Mesothelial cell of epicardium (in vitro differentiated cells): ENCODE measurements around the gene CMIP. TPM values are rescaled to one million over a fixed set of nuclear protein-coding genes. Genes with fewer than 3 reads are reported as not detected.

Experiments used
- DNase-seq, 2 experiments: peaks; one replicate each; pipeline ENCODE4 v3.0.0; 2021; ENCODE audit warnings: low spot score in 2 of 2; ENCODE audit not compliant: unreplicated experiment in 2 of 2
- H3K27ac Mint-ChIP-seq: 2 replicates; pipeline ENCODE4 v1.8.0; 2021; ENCODE audit warnings: mixed read lengths
- H3K27me3 Mint-ChIP-seq: 2 replicates; pipeline ENCODE4 v1.8.0; 2021; ENCODE audit warnings: low read depth, mixed read lengths
- H3K36me3 Mint-ChIP-seq: 2 replicates; pipeline ENCODE4 v1.8.0; 2021; ENCODE audit warnings: mixed read lengths
- H3K4me1 Mint-ChIP-seq: 2 replicates; pipeline ENCODE4 v1.8.0; 2021; ENCODE audit warnings: mixed read lengths
- H3K4me3 Mint-ChIP-seq: 2 replicates; pipeline ENCODE4 v1.8.0; 2021; ENCODE audit warnings: mild to moderate bottlenecking, moderate library complexity, mixed read lengths
- H3K9me3 Mint-ChIP-seq: 2 replicates; pipeline ENCODE4 v1.8.0; 2021; ENCODE audit warnings: mixed read lengths
- total RNA-seq: library from RNA; stranded (reverse); gene quantifications from 3 replicates; pipeline ENCODE4 v1.2.1, GENCODE V29; 2021
- TF ChIP-seq, protein P1 (sequence below): fragments of 200-600 bp; sonication (generic); IDR thresholded peaks from one replicate; pipeline ENCODE4 v1.5.0; 2021; ENCODE audit warnings: antibody characterized with exemption; ENCODE audit not compliant: unreplicated experiment

CMIP gene
- total RNA-seq, 1 donor from 2014 or later = 71.0 TPM

DNA sequence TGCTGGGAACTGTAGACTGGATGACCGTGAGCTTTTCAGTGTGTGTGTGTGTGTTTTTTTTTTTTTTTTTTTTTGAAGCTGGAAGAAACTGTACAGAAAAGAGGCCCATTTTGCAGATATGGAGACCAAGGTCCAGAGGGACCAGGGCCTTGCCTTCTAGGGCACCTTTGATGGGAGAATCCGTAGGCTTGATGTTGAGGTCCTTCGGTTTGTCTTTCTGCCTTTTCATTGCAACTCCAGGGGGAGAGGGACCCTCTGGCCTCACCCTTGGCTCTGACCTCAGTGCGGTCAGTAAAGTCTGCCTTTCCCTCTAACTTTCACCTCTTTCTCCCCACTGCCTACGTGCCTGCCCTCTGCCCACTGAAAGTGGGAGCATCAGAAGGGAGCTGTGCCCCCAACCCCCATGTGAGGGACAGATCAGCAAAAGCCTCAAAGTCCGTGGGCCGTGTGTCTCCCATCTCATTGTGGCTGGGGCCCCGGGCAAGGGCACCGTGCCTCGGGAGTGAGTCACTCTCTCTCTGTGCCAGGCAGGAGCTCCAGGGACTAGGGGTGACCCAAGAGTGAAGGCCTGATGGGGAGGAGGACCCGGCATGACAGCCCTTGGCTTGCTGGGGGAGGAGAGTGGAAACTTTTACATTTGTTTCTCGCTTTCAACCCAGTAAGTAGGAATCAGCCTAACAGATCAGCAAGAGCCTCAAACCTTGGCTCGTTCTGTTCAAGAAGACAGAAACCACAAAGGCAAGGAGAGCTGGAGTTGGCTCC, 123.6 kb downstream of the CMIP start:
- no peak for DNase-seq
- Mint-ChIP-seq H3K27ac (peak overlapping the region; percentile 76), H3K27me3 (no peaks in the 10 kb centered on the region), H3K4me3 (no peak overlapping the region), H3K9me3 (no peaks in the 10 kb centered on the region), H3K36me3 (no peaks in the 10 kb centered on the region), H3K4me1 (peaks cover 24% of the 10 kb centered on the region)
- TF ChIP-seq, protein P1, sequence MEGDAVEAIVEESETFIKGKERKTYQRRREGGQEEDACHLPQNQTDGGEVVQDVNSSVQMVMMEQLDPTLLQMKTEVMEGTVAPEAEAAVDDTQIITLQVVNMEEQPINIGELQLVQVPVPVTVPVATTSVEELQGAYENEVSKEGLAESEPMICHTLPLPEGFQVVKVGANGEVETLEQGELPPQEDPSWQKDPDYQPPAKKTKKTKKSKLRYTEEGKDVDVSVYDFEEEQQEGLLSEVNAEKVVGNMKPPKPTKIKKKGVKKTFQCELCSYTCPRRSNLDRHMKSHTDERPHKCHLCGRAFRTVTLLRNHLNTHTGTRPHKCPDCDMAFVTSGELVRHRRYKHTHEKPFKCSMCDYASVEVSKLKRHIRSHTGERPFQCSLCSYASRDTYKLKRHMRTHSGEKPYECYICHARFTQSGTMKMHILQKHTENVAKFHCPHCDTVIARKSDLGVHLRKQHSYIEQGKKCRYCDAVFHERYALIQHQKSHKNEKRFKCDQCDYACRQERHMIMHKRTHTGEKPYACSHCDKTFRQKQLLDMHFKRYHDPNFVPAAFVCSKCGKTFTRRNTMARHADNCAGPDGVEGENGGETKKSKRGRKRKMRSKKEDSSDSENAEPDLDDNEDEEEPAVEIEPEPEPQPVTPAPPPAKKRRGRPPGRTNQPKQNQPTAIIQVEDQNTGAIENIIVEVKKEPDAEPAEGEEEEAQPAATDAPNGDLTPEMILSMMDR = no peak

DNA sequence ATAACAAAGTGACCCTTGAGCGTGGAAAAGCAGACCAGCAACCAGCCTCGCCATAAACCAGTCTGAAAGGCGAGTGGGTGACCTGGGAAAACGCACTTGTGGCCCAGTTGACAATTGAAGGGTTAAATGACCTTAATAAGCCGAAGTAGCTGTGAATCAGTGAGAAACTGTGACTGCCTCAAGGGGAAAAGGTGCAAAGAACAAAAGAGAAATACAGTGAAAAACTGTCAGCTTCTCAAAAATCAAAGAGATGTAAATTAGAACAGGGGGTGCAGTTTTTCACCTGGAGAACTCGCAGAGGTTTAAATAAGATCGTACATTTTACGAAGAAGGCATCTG, 124.1 kb downstream of the CMIP start:
- H3K27ac Mint-ChIP-seq = peak overlapping the region; percentile 76
- H3K4me3 Mint-ChIP-seq = no peak overlapping the region
- no peaks in the 10 kb centered on the region for H3K27me3 Mint-ChIP-seq

GRCh38 chr16:81569361-81570034, 124.9 kb downstream of the CMIP start:
- Mint-ChIP-seq H3K9me3 (no peaks in the 10 kb centered on the region), H3K27me3 (no peaks in the 10 kb centered on the region), H3K27ac (no peak overlapping the region), H3K4me1 (peaks cover 20% of the 10 kb centered on the region), H3K36me3 (no peaks in the 10 kb centered on the region), H3K4me3 (no peak overlapping the region)
- no peak for DNase-seq
- TF ChIP-seq, protein P1 = no peak

More for the DNA sequence above, 124.1 kb downstream of the CMIP start:
- H3K9me3 Mint-ChIP-seq = no peaks in the 10 kb centered on the region
- H3K4me1 Mint-ChIP-seq = peaks cover 24% of the 10 kb centered on the region
- no peaks in the 10 kb centered on the region for H3K36me3 Mint-ChIP-seq
- DNase-seq = no peak
- TF ChIP-seq, protein P1 = no peak

DNA sequence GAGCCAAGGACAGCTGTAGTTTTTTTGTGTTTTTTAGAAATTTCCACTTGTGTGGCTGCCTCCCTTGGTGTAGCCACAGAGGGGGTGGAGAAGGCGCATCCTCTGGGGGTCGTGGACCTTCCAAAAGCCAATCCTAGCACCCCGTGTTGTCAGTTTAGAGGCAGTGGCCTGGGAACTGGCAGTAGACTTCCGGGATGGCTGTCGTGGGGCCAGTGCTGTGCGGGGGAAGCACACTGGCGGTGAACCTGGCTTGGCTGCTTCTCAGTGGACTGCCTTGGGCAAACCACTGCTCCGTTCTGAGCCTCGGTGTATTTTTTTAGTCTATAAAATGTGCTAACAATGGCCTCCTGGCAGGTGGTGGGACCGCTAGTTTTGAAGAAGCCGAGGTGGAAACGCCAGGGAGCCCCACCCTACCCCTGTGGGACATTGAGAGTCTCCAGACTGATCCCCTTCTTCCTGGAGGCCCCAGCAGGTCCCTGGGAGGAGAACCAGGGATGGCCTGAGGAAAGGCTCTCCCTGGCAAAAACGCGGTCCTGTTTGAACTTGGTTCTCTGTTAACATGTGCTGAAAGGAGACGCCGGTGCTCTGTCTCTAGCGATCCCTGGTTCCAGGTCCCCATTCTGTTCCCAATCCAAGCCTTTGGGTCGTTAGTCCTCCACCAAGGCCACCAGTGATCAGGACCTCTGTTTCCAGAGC, 125.7 kb downstream of the CMIP start:
- Mint-ChIP-seq H3K9me3 (no peaks in the 10 kb centered on the region), H3K36me3 (no peaks in the 10 kb centered on the region), H3K4me1 (peaks cover 18% of the 10 kb centered on the region), H3K27ac (peak overlapping the region; percentile 61), H3K4me3 (no peak overlapping the region), H3K27me3 (no peaks in the 10 kb centered on the region)
- TF ChIP-seq, protein P1 = no peak
- no peak for DNase-seq

- Mint-ChIP-seq H3K27ac (peak overlapping the region; percentile 34), H3K4me3 (no peak overlapping the region), H3K4me1 (peaks cover 18% of the 10 kb centered on the region), H3K27me3 (no peaks in the 10 kb centered on the region), H3K9me3 (no peaks in the 10 kb centered on the region), H3K36me3 (no peaks in the 10 kb centered on the region)
- DNase-seq = no peak
- TF ChIP-seq, protein P1 = no peak
These were observed 126.6 kb downstream of the CMIP start for GRCh38 chr16:81571175-81571574.
